Upper lobe of left lung (tissue), 4 donors: ENCODE measurements around the gene ANKRD52.

ENCODE experiments used
- EP300 ChIP-seq, 4 donors: sonication (generic); formaldehyde crosslinking; IDR thresholded peaks; one replicate each; pipeline ENCODE4 v1.5.1; 2017; ENCODE audit warnings: antibody characterized with exemption in 4 of 4, control low read depth in 2 of 4
- POLR2A ChIP-seq, 4 donors: fragments of 450-650 bp; IDR thresholded peaks; one replicate each; pipeline ENCODE4 v1.5.1; 2016 to 2017; ENCODE audit warnings: antibody characterized with exemption in 4 of 4, mild to moderate bottlenecking in 2 of 4
- POLR2AphosphoS5 ChIP-seq, 2 donors: sonication (generic); formaldehyde crosslinking; IDR thresholded peaks; one replicate each; pipeline ENCODE4 v1.5.1; 2017; ENCODE audit warnings: antibody characterized with exemption in 2 of 2
- TF ChIP-seq, protein P1 (sequence below), 6 experiments: fragments of 450-650 bp in 4 of 6; fragments of 200-600 bp in 2 of 6; sonication (generic) in 2 of 6; IDR thresholded peaks; one replicate each; pipeline ENCODE4 v1.5.1; 2016 to 2019; ENCODE audit warnings: antibody characterized with exemption in 6 of 6

DNA sequence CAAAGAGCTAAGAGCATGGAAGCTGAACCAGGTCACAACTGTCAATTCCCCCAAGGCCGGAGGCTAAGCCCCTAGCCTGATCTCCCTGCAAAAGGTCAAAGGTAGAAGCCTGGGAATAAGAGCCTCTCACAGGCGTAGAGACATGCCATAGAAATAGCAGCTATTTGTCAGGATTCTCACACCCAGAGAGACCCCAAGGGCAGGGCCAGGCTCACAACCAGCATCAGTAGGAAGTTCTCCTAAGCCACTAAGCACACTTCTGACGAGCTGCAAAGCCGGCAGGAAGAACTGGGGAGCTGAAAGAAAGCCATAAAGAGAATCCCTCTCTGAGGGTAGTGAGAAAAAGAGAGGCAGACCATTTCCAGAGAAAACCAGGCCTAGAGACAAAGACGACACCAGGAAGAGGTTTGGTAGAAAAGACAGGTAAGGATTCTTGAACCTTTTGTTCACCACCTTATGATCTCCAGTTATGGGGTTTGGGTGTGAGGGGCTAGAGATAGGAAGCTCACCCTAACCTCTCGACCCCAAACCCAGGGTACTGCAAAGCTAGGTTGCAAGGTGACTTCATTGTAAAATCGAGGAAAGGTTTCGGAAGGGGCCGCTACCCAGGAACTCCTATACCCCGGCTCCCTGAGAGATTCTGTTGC is 69.9 kb downstream of the ANKRD52 start:
- no peak for TF ChIP-seq EP300 (IDR thresholded peaks at IDR 0.05)
- no peak for TF ChIP-seq POLR2A (IDR thresholded peaks at IDR 0.05)
- TF ChIP-seq, protein P1, sequence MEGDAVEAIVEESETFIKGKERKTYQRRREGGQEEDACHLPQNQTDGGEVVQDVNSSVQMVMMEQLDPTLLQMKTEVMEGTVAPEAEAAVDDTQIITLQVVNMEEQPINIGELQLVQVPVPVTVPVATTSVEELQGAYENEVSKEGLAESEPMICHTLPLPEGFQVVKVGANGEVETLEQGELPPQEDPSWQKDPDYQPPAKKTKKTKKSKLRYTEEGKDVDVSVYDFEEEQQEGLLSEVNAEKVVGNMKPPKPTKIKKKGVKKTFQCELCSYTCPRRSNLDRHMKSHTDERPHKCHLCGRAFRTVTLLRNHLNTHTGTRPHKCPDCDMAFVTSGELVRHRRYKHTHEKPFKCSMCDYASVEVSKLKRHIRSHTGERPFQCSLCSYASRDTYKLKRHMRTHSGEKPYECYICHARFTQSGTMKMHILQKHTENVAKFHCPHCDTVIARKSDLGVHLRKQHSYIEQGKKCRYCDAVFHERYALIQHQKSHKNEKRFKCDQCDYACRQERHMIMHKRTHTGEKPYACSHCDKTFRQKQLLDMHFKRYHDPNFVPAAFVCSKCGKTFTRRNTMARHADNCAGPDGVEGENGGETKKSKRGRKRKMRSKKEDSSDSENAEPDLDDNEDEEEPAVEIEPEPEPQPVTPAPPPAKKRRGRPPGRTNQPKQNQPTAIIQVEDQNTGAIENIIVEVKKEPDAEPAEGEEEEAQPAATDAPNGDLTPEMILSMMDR (IDR thresholded peaks at IDR 0.05) = no peak
- no peak for TF ChIP-seq POLR2AphosphoS5 (IDR thresholded peaks at IDR 0.05)
